GM23338 (cell line): ENCODE results near the gene CDKAL1. TPM values are rescaled to one million over a fixed set of nuclear protein-coding genes. Genes with fewer than 3 reads are reported as not detected.

ENCODE experiments used
- ATAC-seq: fragments of 200-7000 bp; cut with Tn5 transposase; 3 replicates; pipeline ENCODE4 v1.9.1; 2020
- DNase-seq: peaks from one replicate; pipeline ENCODE4 v3.0.0-alpha.2; 2015; ENCODE audit warnings: low spot score
- H2AFZ ChIP-seq: fragments of 200-600 bp; sonication (generic); 2 replicates; pipeline ENCODE4 v1.8.0; 2016; ENCODE audit warnings: antibody characterized with exemption, mild to moderate bottlenecking, moderate library complexity
- H3F3A ChIP-seq: fragments of 200-600 bp; sonication (generic); replicated peaks from 2 replicates; pipeline ENCODE4 v1.8.0; 2017; ENCODE audit warnings: antibody characterized with exemption, mixed run types, low read depth
- H3K27ac ChIP-seq: fragments of 200-600 bp; sonication (generic); 2 replicates; pipeline ENCODE4 v1.6.1; 2016; ENCODE audit warnings: low read depth
- H3K27me3 ChIP-seq: fragments of 200-600 bp; sonication (generic); 2 replicates; pipeline ENCODE4 v1.8.0; 2016; ENCODE audit warnings: mild to moderate bottlenecking, mixed run types, moderate library complexity; ENCODE audit not compliant: insufficient read depth
- H3K36me3 ChIP-seq: fragments of 200-600 bp; sonication (generic); 2 replicates; pipeline ENCODE4 v1.8.0; 2016; ENCODE audit warnings: mild to moderate bottlenecking; ENCODE audit not compliant: insufficient read depth
- H3K4me1 ChIP-seq: fragments of 200-600 bp; sonication (generic); 2 replicates; pipeline ENCODE4 v1.8.0; 2016; ENCODE audit warnings: mild to moderate bottlenecking, moderate library complexity; ENCODE audit not compliant: insufficient read depth
- H3K4me2 ChIP-seq: fragments of 200-600 bp; sonication (generic); 2 replicates; pipeline ENCODE4 v1.7.1; 2017; ENCODE audit warnings: mixed run types
- H3K4me3 ChIP-seq: fragments of 200-600 bp; sonication (generic); 2 replicates; pipeline ENCODE4 v1.6.1; 2016; ENCODE audit warnings: mixed run types
- H3K79me2 ChIP-seq: fragments of 200-600 bp; sonication (generic); replicated peaks from 2 replicates; pipeline ENCODE4 v1.8.0; 2017; ENCODE audit warnings: mild to moderate bottlenecking; ENCODE audit not compliant: insufficient read depth
- H3K9me2 ChIP-seq: fragments of 200-600 bp; sonication (generic); 2 replicates; pipeline ENCODE4 v1.8.0; 2017; ENCODE audit not compliant: insufficient read depth
- H4K20me1 ChIP-seq: fragments of 200-600 bp; sonication (generic); replicated peaks from 2 replicates; pipeline ENCODE4 v1.8.0; 2017; ENCODE audit warnings: mild to moderate bottlenecking; ENCODE audit not compliant: insufficient read depth
- H3K27ac Mint-ChIP-seq: 2 replicates; pipeline ENCODE4 v1.8.0; 2020; ENCODE audit warnings: inconsistent platforms, mild to moderate bottlenecking, moderate library complexity, mixed read lengths
- H3K27me3 Mint-ChIP-seq: 3 replicates; pipeline ENCODE4 v1.8.0; 2022; ENCODE audit warnings: low read depth, mild to moderate bottlenecking, moderate library complexity, mixed read lengths, inconsistent platforms; ENCODE audit not compliant: insufficient read depth, poor library complexity
- H3K36me3 Mint-ChIP-seq: 3 replicates; pipeline ENCODE4 v1.8.0; 2021; ENCODE audit warnings: low read depth, mild to moderate bottlenecking, inconsistent platforms, moderate library complexity, mixed read lengths
- H3K4me1 Mint-ChIP-seq: 3 replicates; pipeline ENCODE4 v1.8.0; 2020; ENCODE audit warnings: mild to moderate bottlenecking, inconsistent platforms, mixed read lengths
- H3K4me3 Mint-ChIP-seq: 3 replicates; pipeline ENCODE4 v1.8.0; 2021; ENCODE audit warnings: moderate library complexity, mild to moderate bottlenecking, inconsistent platforms, mixed read lengths
- H3K9me3 Mint-ChIP-seq: 3 replicates; pipeline ENCODE4 v1.8.0; 2020; ENCODE audit warnings: moderate library complexity, mild to moderate bottlenecking, inconsistent platforms, mixed read lengths
- EZH2phosphoT487 ChIP-seq: fragments of 200-600 bp; sonication (generic); IDR thresholded peaks from one replicate; pipeline ENCODE4 v1.8.1; 2018; ENCODE audit warnings: antibody characterized with exemption; ENCODE audit not compliant: unreplicated experiment
- JUNB ChIP-seq: IDR thresholded peaks from one replicate; pipeline ENCODE4 v1.6.1; 2016; ENCODE audit warnings: antibody characterized with exemption; ENCODE audit not compliant: unreplicated experiment
- NANOG ChIP-seq: IDR thresholded peaks from 2 replicates; pipeline ENCODE4 v1.6.1; 2016; ENCODE audit warnings: antibody characterized with exemption, borderline replicate concordance
- POLR2AphosphoS5 ChIP-seq: IDR thresholded peaks from 2 replicates; pipeline ENCODE4 v1.6.1; 2016; ENCODE audit warnings: antibody characterized with exemption, low read depth
- ZNF331 ChIP-seq: fragments of 250-450 bp; sonication (Bioruptor Pico); IDR thresholded peaks from 2 replicates; pipeline ENCODE4 v1.5.0; 2020; ENCODE audit warnings: low read depth, mild to moderate bottlenecking, moderate library complexity
- polyA plus RNA-seq: library from polyadenylated mRNA; unstranded; fragments of >200 nt; fragmentation: Nextera tagmentation; extraction: Ambion mirVana; gene quantifications from 2 replicates; pipeline ENCODE4 v1.2.1, GENCODE V29; 2016
- total RNA-seq: library from RNA; depleted of rRNA; stranded (reverse); fragments of >200 nt; shearing (Covaris generic); gene quantifications from 2 replicates; pipeline ENCODE4 v1.2.3, GENCODE V29; 2014
- TF ChIP-seq, protein P1 (sequence below): fragments of 250-450 bp; sonication (Bioruptor Pico); IDR thresholded peaks from 2 replicates; pipeline ENCODE4 v1.5.0; 2020; ENCODE audit warnings: mild to moderate bottlenecking, moderate library complexity
- TF ChIP-seq, protein P2 (sequence below): IDR thresholded peaks from one replicate; pipeline ENCODE4 v1.6.1; 2018; ENCODE audit warnings: antibody characterized with exemption; ENCODE audit not compliant: unreplicated experiment

CDKAL1 gene
- total and polyA plus RNA-seq, 2 experiments from 2014 or later, result 17.8 to 35.0 TPM

DNA sequence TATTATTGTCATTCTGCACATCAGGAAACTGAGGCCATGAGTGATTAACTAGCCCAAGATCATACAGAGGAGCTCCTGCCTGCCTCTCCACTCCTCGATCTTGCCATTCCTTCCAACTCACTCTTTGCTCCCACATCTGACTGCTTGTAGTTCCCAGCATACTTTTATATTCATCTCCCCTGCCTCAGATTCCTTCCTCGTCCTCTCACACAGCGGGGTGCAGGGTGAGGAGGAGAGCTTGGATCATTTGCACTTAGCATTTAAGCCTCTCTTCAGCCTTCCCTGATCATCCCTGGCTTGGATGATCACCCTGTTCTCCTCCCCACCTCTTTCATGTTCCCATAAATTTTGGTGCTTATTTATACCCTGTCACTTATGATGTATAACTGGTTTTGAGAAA is 544.2 kb downstream of the CDKAL1 start:
- Mint-ChIP-seq H3K4me1 (peaks cover 10% of the 10 kb centered on the region), H3K27me3 (peaks cover 4% of the 10 kb centered on the region), H3K36me3 (peaks cover 4% of the 10 kb centered on the region; the same call in 2 of the 3 replicates), H3K27ac (no peak overlapping the region), H3K9me3 (0 out of 3 replicates have a peak, but pooled peaks cover 1% of the 10 kb centered on the region), H3K4me3 (no peak overlapping the region)
- Histone ChIP-seq H3F3A (no peaks in the 10 kb centered on the region), H2AFZ (no peak overlapping the region), H3K4me3 (no peak overlapping the region), H3K27me3 (no peaks in the 10 kb centered on the region), H3K9me2 (no peaks in the 10 kb centered on the region), H3K4me2 (no peak overlapping the region), H3K4me1 (peaks cover 10% of the 10 kb centered on the region; the same call in 1 of the 2 replicates), H3K36me3 (no peaks in the 10 kb centered on the region), H3K27ac (no peak overlapping the region), H4K20me1 (no peaks in the 10 kb centered on the region), H3K79me2 (no peaks in the 10 kb centered on the region)
- peak; percentile 60 for ATAC-seq
- TF ChIP-seq EZH2phosphoT487 (no peak), POLR2AphosphoS5 (no peak), NANOG (no peak), JUNB (no peak), ZNF331 (CRISPR knock-in tag) (no peak)
- TF ChIP-seq, protein P1, sequence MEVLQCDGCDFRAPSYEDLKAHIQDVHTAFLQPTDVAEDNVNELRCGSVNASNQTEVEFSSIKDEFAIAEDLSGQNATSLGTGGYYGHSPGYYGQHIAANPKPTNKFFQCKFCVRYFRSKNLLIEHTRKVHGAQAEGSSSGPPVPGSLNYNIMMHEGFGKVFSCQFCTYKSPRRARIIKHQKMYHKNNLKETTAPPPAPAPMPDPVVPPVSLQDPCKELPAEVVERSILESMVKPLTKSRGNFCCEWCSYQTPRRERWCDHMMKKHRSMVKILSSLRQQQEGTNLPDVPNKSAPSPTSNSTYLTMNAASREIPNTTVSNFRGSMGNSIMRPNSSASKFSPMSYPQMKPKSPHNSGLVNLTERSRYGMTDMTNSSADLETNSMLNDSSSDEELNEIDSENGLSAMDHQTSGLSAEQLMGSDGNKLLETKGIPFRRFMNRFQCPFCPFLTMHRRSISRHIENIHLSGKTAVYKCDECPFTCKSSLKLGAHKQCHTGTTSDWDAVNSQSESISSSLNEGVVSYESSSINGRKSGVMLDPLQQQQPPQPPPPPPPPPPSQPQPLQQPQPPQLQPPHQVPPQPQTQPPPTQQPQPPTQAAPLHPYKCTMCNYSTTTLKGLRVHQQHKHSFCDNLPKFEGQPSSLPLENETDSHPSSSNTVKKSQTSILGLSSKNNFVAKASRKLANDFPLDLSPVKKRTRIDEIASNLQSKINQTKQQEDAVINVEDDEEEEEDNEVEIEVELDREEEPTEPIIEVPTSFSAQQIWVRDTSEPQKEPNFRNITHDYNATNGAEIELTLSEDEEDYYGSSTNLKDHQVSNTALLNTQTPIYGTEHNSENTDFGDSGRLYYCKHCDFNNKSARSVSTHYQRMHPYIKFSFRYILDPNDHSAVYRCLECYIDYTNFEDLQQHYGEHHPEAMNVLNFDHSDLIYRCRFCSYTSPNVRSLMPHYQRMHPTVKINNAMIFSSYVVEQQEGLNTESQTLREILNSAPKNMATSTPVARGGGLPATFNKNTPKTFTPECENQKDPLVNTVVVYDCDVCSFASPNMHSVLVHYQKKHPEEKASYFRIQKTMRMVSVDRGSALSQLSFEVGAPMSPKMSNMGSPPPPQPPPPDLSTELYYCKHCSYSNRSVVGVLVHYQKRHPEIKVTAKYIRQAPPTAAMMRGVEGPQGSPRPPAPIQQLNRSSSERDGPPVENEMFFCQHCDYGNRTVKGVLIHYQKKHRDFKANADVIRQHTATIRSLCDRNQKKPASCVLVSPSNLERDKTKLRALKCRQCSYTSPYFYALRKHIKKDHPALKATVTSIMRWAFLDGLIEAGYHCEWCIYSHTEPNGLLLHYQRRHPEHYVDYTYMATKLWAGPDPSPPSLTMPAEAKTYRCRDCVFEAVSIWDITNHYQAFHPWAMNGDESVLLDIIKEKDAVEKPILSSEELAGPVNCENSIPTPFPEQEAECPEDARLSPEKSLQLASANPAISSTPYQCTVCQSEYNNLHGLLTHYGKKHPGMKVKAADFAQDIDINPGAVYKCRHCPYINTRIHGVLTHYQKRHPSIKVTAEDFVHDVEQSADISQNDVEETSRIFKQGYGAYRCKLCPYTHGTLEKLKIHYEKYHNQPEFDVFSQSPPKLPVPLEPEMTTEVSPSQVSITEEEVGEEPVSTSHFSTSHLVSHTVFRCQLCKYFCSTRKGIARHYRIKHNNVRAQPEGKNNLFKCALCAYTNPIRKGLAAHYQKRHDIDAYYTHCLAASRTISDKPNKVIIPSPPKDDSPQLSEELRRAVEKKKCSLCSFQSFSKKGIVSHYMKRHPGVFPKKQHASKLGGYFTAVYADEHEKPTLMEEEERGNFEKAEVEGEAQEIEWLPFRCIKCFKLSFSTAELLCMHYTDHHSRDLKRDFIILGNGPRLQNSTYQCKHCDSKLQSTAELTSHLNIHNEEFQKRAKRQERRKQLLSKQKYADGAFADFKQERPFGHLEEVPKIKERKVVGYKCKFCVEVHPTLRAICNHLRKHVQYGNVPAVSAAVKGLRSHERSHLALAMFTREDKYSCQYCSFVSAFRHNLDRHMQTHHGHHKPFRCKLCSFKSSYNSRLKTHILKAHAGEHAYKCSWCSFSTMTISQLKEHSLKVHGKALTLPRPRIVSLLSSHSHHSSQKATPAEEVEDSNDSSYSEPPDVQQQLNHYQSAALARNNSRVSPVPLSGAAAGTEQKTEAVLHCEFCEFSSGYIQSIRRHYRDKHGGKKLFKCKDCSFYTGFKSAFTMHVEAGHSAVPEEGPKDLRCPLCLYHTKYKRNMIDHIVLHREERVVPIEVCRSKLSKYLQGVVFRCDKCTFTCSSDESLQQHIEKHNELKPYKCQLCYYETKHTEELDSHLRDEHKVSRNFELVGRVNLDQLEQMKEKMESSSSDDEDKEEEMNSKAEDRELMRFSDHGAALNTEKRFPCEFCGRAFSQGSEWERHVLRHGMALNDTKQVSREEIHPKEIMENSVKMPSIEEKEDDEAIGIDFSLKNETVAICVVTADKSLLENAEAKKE, result no peak
- TF ChIP-seq, protein P2, sequence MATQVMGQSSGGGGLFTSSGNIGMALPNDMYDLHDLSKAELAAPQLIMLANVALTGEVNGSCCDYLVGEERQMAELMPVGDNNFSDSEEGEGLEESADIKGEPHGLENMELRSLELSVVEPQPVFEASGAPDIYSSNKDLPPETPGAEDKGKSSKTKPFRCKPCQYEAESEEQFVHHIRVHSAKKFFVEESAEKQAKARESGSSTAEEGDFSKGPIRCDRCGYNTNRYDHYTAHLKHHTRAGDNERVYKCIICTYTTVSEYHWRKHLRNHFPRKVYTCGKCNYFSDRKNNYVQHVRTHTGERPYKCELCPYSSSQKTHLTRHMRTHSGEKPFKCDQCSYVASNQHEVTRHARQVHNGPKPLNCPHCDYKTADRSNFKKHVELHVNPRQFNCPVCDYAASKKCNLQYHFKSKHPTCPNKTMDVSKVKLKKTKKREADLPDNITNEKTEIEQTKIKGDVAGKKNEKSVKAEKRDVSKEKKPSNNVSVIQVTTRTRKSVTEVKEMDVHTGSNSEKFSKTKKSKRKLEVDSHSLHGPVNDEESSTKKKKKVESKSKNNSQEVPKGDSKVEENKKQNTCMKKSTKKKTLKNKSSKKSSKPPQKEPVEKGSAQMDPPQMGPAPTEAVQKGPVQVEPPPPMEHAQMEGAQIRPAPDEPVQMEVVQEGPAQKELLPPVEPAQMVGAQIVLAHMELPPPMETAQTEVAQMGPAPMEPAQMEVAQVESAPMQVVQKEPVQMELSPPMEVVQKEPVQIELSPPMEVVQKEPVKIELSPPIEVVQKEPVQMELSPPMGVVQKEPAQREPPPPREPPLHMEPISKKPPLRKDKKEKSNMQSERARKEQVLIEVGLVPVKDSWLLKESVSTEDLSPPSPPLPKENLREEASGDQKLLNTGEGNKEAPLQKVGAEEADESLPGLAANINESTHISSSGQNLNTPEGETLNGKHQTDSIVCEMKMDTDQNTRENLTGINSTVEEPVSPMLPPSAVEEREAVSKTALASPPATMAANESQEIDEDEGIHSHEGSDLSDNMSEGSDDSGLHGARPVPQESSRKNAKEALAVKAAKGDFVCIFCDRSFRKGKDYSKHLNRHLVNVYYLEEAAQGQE, result no peak
- peak; percentile 42 for DNase-seq
